Heart left ventricle (tissue), 13 donors: Measurements from ENCODE around the gene RPS15.

Experiments
- POLR2A ChIP-seq, 2 donors: fragments of 450-650 bp; IDR thresholded peaks; one replicate each; pipeline ENCODE4 v1.6.1; 2017; ENCODE audit warnings: antibody characterized with exemption in 2 of 2, mild to moderate bottlenecking in 2 of 2, moderate library complexity in 2 of 2
- TF ChIP-seq, protein P1 (sequence below), 12 donors: fragments of 200-600 bp; sonication (generic) in 4 of 12; IDR thresholded peaks; one replicate each; pipeline versions ENCODE4 v1.5.0 to v1.8.0; 2018 to 2022; ENCODE audit warnings: antibody characterized with exemption in 12 of 12, mild to moderate bottlenecking in 5 of 12
- donor health status: ischemic (EF 13 %, LVEDD 7.1; RV severe dilation, severe dysfunction).
- donor health status: DM: no; HTN: yes; CAD: no.
- donor health status: DM: no; HTN: no; CAD: no.
- donor health status: ischemic (EF 25% LVEDD 6.9; RV normal size, moderate dysfunction).
- donor health status: ischemic (EF 25% LVEDD 5.7; RV mildly dilated, moderate dysfunction).
- donor health status: ischemic (EF 35%, LVEDD 5.7; RV mildly dilated, moderate dysfunction).
- donor health status: nonischemic (EF 11% LVEDD 7.7; RV severe dilation, severe dysfunction).
- donor health status: DM: yes; HTN: yes; CAD: no.
- donor health status: PGD.
- donor health status: ischemic (EF 29% LVEDD 5.4; RV normal size, mild dysfunction).
- donor health status: nonischemic (EF 23%, LVEDD 6.1; RV moderate dilation, normal function).

DNA sequence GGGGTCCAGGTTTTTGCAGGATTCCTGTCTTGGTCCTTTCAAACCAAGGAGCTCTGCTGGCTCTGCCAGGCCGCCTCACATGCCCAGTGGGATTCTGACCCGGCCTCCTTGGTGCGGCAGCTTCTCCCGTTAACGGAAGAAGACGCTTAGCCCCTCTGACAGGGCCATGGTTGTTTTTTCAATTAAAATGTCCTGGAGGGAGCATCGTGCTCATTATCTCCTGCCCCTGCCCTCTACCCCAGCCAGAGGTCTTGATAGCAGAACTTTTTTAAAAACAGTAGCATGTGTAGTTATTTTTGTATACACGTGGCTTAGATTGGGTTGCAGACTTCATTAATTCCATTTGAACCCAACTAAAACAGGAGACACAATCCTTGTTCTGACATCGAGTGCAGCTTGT lies 11.5 kb upstream of the RPS15 start:
- TF ChIP-seq, protein P1, sequence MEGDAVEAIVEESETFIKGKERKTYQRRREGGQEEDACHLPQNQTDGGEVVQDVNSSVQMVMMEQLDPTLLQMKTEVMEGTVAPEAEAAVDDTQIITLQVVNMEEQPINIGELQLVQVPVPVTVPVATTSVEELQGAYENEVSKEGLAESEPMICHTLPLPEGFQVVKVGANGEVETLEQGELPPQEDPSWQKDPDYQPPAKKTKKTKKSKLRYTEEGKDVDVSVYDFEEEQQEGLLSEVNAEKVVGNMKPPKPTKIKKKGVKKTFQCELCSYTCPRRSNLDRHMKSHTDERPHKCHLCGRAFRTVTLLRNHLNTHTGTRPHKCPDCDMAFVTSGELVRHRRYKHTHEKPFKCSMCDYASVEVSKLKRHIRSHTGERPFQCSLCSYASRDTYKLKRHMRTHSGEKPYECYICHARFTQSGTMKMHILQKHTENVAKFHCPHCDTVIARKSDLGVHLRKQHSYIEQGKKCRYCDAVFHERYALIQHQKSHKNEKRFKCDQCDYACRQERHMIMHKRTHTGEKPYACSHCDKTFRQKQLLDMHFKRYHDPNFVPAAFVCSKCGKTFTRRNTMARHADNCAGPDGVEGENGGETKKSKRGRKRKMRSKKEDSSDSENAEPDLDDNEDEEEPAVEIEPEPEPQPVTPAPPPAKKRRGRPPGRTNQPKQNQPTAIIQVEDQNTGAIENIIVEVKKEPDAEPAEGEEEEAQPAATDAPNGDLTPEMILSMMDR (IDR thresholded peaks at IDR 0.05), result no peak
- TF ChIP-seq POLR2A (IDR thresholded peaks at IDR 0.05), result no peak
